Body of pancreas (tissue), 4 donors: ENCODE measurements around the gene SUMO3. TPM values are rescaled to one million over a fixed set of nuclear protein-coding genes. Genes with fewer than 3 reads are reported as not detected.

Source experiments
- ATAC-seq: fragments of 150-250 bp; one replicate; pipeline ENCODE4 v1.9.1; 2016
- DNase-seq, 4 donors: peaks; one replicate each; pipeline ENCODE4 v3.0.0-alpha.2; 2019
- H3K27ac ChIP-seq, 4 donors: fragments of 200-600 bp; sonication (generic); 1 replicate in 3 of 4; 2 replicates in 1 of 4; pipeline versions ENCODE4 v1.5.1 to v1.6.1; 2016 to 2019; ENCODE audit warnings: mild to moderate bottlenecking in 1 of 4, mixed read lengths in 1 of 4, moderate library complexity in 1 of 4
- H3K27me3 ChIP-seq, 2 donors: fragments of 200-600 bp; sonication (generic); one replicate each; pipeline ENCODE4 v1.6.0; 2016; ENCODE audit warnings: mild to moderate bottlenecking in 1 of 2
- H3K36me3 ChIP-seq, 2 donors: fragments of 200-600 bp; sonication (generic); replicated peaks in 1 of 2; 2 replicates each; pipeline ENCODE4 v1.5.1; 2016; ENCODE audit warnings: low read depth in 2 of 2; ENCODE audit not compliant: insufficient read depth in 1 of 2
- H3K4me1 ChIP-seq: fragments of 200-600 bp; sonication (generic); one replicate; pipeline ENCODE4 v1.6.0; 2016
- H3K4me3 ChIP-seq, 2 donors: fragments of 200-600 bp; sonication (generic); 1 replicate in 1 of 2; 2 replicates in 1 of 2; pipeline ENCODE4 v1.5.1; 2016 to 2019
- H3K9me3 ChIP-seq, 3 donors: fragments of 200-600 bp; sonication (generic); 1 replicate in 2 of 3; 2 replicates in 1 of 3; pipeline ENCODE4 v1.5.1; 2016
- POLR2A ChIP-seq, 3 donors: fragments of 450-650 bp; IDR thresholded peaks; one replicate each; pipeline ENCODE4 v1.6.1; 2016; ENCODE audit warnings: antibody characterized with exemption in 3 of 3, mild to moderate bottlenecking in 2 of 3
- WGBS, 2 donors: methylation state at CpG; one replicate each; pipeline ENCODE4 v1.1.5; 2017; 5-methylcytosine and 5-hydroxymethylcytosine counted together
- intact Hi-C: fragments of 100-400 bp; cut with DNase I; formaldehyde crosslinking; loops from one replicate; pipeline ENCODE4 v1.15.1; 2023
- total RNA-seq, 2 donors: library from RNA; depleted of rRNA; stranded (reverse); fragments of >200 nt; gene quantifications; one replicate each; pipeline ENCODE4 v1.1.0, GENCODE V29; 2016
- TF ChIP-seq, protein P1 (sequence below), 7 experiments: fragments of 450-650 bp in 4 of 7; fragments of 200-600 bp in 3 of 7; sonication (generic) in 3 of 7; IDR thresholded peaks; one replicate each; pipeline ENCODE4 v1.5.1; 2016 to 2019; ENCODE audit warnings: antibody characterized with exemption in 7 of 7

The SUMO3 gene
- total RNA-seq, 2 donors from 2014 or later = 20.4 to 33.2 TPM

DNA sequence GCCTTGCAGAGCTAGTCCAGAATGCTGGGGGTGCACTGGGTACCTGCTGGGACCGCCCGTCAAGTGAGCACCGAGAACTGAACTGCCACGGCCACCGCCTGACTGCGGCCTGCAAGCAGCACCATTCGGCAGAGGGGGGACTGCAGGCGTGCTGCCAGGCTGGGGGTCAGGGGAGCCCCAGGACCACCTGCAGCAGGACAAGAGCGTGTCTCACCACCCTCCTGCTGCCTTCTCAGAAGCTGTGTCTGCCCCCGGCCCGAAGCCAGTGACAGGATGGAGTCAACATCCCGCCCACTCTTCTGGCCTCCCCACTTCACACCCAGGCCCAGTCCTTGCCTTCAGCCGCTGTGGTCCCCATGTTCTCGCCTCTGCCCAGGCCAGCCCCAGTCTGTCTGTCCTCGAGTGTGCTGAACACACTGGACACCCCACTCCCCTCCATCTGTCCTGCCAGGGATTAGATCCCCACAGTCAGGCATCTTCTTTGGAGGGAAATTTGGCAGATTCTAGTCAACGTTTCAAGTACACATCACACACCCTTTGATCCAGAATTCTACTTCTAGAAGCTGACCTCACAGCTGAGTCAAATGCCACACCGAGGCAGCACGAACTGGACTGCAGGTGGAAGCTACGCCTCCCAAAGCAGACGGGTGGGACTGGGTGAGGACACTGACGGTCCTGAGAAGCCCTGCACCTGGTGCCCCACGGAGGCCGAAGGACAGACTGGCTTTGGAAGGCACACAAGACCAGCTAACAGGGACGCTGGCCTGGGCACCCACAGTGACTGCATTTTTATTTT lies 29.6 kb upstream of the SUMO3 start:
- Histone ChIP-seq H3K9me3 (no peaks in the 10 kb centered on the region), H3K27ac (no peak overlapping the region), H3K4me3 (no peak overlapping the region), H3K36me3 (peaks cover 0 to 11% of the 10 kb centered on the region in 2 donors), H3K4me1 (peaks cover 22% of the 10 kb centered on the region), H3K27me3 (peaks cover 0 to 3% of the 10 kb centered on the region in 2 donors)
- ATAC-seq (no peak), DNase-seq (no peak)
- 69 to 81% methylated on average over 12 to 23 of the region's 24 CpGs for WGBS, 2 donors
- no peak for TF ChIP-seq POLR2A (IDR thresholded peaks at IDR 0.05)
- TF ChIP-seq, protein P1, sequence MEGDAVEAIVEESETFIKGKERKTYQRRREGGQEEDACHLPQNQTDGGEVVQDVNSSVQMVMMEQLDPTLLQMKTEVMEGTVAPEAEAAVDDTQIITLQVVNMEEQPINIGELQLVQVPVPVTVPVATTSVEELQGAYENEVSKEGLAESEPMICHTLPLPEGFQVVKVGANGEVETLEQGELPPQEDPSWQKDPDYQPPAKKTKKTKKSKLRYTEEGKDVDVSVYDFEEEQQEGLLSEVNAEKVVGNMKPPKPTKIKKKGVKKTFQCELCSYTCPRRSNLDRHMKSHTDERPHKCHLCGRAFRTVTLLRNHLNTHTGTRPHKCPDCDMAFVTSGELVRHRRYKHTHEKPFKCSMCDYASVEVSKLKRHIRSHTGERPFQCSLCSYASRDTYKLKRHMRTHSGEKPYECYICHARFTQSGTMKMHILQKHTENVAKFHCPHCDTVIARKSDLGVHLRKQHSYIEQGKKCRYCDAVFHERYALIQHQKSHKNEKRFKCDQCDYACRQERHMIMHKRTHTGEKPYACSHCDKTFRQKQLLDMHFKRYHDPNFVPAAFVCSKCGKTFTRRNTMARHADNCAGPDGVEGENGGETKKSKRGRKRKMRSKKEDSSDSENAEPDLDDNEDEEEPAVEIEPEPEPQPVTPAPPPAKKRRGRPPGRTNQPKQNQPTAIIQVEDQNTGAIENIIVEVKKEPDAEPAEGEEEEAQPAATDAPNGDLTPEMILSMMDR (IDR thresholded peaks at IDR 0.05) = no peak
- intact Hi-C loops = no loop called here

DNA sequence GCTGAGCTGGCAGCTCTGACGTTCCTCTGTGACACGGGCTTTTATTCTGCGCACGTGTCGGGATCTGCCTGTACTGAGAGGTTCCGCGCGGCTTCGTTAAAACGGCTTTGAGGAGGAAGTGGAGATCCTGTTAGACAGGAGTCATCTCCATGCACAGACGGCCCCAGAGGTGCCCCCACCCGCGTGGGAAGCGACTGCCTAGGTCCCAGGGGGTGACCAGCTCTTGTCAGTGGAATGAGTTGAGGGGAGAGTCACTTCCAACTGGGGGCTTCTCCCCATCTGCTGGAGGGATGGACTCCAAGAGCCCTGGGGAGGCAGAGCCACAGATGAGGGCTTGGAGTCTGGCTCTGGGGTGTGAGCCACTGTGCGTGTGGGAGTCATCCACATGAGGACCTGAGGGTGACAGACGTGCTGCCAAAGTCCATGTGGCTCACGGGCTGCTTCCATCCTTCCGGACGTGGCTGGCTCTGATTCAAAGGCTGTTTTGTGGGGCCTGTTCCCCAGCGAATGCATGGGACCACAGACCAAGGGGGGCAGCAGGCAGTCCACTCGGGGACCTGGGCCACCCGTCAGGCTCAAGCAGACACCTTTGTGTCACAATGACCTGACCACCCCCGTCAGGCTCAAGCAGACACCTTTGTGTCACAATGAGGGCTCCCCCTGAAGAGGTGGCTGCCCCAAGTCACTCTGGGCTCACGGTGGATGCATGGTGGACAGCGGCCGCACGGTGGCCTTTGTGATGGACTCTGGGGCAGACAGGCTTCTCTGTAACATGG lies 28.8 kb upstream of the SUMO3 start:
- peaks cover 0 to 3% of the 10 kb centered on the region in 2 donors for H3K27me3 ChIP-seq
- H3K36me3 ChIP-seq = peaks cover 0 to 11% of the 10 kb centered on the region in 2 donors
- 47 to 49% methylated on average over 11 to 27 of the region's 27 CpGs for WGBS, 2 donors
- peak; percentile 16 for ATAC-seq
- H3K9me3 ChIP-seq = no peaks in the 10 kb centered on the region
- no peak overlapping the region for H3K4me3 ChIP-seq
- DNase-seq = peak in 3 of 4 donors; percentile 27 to 66 (median 37)
- intact Hi-C loops = no loop called here
- no peak for TF ChIP-seq POLR2A (IDR thresholded peaks at IDR 0.05)
- TF ChIP-seq, protein P1 (IDR thresholded peaks at IDR 0.05) = no peak
- no peak overlapping the region for H3K27ac ChIP-seq
- peaks cover 22% of the 10 kb centered on the region for H3K4me1 ChIP-seq

DNA sequence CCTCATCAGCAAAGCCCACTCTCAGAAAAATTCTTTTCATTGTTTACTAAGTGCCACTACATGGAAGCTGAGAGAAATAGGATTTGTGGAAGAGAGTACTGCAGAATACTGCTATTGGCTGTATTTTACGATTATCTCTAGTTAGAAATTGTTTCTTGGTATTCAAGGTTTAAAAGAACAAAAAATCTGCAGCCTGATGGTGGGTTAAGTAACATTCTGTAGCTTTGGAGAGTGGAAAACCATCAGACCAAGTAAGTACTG lies 28.3 kb upstream of the SUMO3 start:
- 38 to 63% methylated on average over 1 of the region's 1 CpG for WGBS, 2 donors
- Histone ChIP-seq H3K27ac (no peak overlapping the region), H3K4me1 (peaks cover 22% of the 10 kb centered on the region), H3K4me3 (no peak overlapping the region), H3K36me3 (peaks cover 0 to 11% of the 10 kb centered on the region in 2 donors), H3K27me3 (peaks cover 0 to 3% of the 10 kb centered on the region in 2 donors), H3K9me3 (no peaks in the 10 kb centered on the region)
- ATAC-seq (no peak), DNase-seq (no peak)
- intact Hi-C loops = no loop called here
- TF ChIP-seq POLR2A (IDR thresholded peaks at IDR 0.05) = no peak
- TF ChIP-seq, protein P1 (IDR thresholded peaks at IDR 0.05) = no peak

DNA sequence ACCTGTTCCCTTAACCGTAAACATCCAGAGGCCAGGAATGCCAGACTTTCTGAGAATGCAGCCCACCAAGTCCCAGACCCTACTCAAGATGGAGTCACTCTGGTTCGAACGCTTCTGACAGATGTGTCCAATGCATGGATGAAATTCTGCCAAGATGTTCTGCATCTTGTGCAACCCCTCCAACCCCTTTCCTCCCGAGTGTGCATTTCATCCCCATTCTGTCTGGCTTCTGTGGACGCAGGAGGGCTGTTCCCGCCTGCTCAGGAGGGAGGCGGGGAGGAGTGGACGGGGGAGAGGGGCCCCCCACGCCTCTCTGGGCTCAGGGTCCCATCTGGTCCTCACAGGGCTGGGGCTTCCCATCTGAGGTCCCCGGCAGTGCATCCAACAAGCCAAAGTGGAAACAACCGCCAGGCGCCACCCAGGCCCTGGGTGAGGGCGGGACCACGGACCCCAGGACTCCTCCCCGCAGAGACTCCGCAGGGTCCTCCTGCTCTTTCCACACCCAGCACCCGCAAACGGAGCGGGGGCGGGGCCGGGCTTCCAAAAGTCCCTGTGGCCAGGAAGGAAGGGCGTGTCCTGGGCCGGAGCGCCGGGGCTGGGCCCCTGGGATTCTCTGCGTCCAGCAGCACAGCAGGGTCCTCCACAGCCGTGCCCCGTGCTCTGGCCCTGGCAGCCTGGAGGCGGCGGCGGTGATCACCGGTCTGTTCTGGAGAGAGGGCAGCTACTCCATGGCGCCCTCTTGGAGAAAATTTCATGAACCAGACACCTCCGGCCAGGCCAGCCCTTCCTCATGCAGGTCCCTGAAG lies 27.8 kb upstream of the SUMO3 start:
- 14 to 33% methylated on average over 4 to 34 of the region's 34 CpGs for WGBS, 2 donors
- Histone ChIP-seq H3K4me1 (peaks cover 22% of the 10 kb centered on the region), H3K9me3 (no peaks in the 10 kb centered on the region), H3K27ac (no peak overlapping the region), H3K27me3 (peaks cover 0 to 3% of the 10 kb centered on the region in 2 donors), H3K4me3 (no peak overlapping the region), H3K36me3 (peaks cover 0 to 8% of the 10 kb centered on the region in 2 donors)
- intact Hi-C loops = no loop called here
- ATAC-seq = peak; percentile 58
- TF ChIP-seq, protein P1 (IDR thresholded peaks at IDR 0.05) = peak in 2 of 7 experiments; percentile 13 to 22
- no peak for TF ChIP-seq POLR2A (IDR thresholded peaks at IDR 0.05)
- peak; percentile 26 to 57 (median 48) for DNase-seq
